Amniotic stem cell (primary cell): ENCODE measurements around the gene AXL.

ENCODE experiments used
- DNase-seq: peaks from one replicate; lab custom pipeline; 2025; lab: John Stamatoyannopoulos, UW

AXL gene

DNA sequence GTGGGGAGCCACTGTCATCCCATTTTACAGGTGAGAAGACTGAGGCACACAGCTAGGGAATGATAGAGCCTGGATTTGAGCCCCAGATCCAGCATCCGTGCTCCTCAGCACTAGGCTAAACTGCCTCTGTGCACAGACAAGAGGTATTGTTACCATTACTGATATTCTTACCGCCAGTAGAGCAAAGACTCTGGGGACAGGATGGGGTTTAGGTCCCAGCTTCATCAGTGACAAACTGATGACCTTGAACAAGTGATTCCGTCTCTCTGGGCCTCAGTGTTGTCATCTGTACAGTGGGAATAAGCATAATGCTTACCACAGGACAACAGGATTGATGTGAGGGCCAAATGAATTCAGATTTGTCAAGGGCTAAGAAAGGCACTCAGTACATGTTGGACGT lies 16.5 kb downstream of the AXL start:
- DNase-seq = no peak

DNA sequence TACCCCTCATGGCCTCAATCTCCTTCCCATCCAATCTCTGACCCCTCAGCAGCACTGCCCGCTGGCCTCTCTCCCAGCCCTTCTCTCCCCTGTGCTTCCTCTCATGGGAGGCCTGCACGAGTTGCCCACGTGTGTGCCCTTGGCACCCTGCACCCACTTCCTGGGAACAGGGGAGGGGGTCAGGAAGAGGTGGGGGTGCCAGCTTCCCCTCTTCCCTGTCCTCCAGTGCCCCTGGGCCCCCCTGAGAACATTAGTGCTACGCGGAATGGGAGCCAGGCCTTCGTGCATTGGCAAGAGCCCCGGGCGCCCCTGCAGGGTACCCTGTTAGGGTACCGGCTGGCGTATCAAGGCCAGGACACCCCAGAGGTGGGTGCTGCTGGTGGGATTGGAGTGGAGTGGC lies 19.2 kb downstream of the AXL start:
- no peak for DNase-seq

DNA sequence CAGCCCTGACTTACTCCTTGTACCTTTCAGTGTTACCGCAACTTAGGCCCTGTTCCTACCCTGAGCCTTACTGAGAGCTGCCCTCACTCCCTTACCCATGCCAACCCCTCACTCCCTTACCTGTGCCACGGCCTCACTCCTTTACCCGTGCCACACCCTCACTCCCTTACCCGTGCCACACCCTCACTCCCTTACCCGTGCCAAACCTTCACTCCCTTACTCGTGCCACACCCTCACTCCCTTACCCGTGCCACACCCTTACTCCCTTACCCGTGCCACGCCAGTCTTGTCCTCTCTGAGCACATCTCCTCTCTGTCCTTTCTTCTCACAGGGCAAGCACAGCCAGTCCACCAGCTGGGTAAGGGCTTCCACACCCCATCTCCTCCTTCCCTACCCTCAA lies 20.3 kb downstream of the AXL start:
- DNase-seq = no peak

DNA sequence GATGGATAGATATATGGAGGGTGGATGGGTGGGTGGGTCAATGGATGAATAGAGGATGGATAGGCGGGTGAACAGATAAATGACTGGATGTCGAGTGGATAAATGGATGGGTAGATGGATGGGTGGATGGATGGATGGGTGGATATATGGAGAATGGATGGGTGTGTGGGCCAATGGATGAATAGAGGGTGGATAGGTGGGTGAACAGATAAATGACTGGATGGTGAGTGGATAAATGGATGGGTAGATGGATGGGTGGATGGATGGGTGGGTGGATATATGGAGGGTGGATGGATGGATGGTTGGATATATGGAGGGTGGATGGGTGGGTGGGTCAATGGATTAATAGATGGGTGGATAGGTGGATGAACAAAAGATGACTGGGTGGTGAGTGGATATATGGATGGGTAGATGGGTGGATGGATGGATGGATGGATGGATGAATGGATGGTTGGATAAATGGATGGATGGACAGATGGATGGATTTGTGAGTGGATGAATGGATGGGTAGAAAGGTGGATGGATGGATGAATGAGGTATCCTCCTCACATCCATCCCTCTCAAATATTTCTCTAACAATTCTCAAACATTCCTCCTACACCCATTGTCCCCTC lies 21.0 kb downstream of the AXL start:
- DNase-seq = no peak

DNA sequence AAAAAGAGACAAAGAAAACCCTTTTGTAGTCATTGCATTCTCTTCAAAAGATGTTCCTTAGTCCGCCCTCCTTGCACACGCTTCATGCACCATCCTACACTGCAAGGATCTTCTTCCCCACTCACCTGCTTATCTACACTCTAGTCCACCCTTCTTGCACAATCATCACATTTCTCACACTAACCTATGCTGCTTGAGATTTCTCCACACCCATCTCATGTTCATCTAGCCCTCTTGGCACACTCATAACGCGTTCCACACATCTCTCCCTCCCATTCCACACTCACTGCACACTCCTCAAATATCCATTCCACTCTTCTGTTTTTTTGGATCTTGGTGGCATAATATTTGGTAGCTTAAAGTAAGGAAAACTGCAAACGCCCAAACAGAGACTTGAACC lies 22.8 kb downstream of the AXL start:
- no peak for DNase-seq

DNA sequence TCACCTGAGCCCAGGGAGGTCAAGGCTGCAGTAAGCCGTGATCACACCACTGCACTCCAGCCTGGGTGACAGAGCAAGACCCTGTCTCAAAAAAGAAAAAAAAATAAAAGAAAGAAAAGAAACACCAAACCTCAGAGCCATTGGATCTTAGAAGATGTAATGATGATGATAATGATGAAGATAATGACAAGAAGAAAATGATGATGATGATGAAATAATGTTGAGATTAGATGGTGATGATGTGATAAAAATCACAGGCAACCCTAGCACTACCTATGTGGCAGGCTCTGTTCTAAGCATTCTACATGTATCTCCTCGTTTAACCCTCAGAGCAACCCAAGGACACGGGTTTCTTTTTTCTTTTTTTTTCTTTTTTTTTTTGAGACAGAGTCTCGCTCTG lies 25.1 kb downstream of the AXL start:
- DNase-seq = no peak

DNA sequence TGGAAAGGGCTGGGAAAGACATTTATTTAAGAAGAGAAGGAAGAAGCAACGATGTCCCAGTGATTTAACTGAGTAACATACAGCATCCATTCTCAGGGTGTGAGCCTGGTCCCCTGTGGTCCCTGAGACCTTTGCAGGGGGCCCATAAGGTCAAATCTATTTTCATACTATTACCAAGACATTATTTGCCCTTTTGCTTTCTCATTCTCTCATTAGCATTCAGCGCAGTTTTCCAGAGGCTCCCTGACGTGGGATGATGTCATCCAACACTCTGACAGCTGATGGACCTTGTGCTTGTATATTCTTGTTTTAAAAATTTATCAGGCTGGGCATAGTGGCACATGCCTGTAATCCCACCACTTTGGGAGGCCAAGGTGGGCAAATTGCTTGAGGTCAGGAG lies 26.8 kb downstream of the AXL start:
- DNase-seq = no peak

DNA sequence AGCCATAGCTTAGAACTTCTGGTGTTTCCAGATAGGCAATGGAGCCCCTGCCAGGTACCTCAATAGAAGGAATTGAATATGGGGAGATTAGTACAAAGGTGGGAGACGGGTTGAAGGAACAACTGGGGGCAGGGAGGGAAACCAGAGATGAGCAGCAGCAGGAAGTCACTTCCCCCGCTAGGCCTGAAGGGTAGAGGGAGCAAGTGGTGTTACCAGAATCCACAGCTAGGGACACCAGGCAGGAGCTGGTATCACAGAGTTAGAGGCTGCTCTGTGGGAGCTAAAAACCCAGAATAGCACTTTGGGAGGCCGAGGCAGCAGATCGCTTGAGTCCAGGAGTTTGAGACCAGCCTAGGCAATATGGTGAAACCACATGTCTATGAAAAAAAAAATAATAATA lies 29.9 kb downstream of the AXL start:
- DNase-seq = no peak

DNA sequence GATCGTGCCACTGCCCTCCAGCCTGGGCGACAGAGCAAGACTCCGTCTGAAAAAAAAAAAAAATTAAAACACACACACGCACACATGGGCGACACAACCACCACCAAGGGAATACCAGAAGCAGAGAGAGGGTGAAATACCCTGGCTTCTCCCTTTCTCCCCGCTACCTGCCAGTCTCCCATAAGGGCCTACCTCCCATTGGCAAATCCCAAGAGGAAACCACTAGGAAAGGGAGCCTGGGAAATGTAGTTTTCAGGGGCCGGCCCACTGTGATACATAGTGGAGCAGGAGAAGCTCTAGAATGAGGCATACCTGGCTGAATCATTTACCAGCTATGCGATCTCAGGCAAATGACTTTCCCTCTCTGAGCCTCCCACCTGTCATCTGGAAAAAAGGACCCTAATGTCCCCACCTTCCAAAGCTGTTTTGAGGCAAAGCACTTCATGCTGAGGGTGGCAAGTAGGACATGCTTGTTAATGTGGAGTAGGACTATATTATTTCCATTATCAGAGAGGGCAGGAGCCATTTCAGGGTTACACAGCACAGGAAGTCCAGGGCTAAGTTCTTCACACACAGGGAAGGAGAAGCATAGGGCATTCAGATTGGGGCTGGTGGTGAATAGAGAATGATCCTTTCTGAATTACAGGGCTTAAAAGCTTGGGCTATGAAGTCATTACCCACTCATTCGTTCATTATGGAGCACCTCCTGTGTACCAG lies 30.8 kb downstream of the AXL start:
- no peak for DNase-seq

DNA sequence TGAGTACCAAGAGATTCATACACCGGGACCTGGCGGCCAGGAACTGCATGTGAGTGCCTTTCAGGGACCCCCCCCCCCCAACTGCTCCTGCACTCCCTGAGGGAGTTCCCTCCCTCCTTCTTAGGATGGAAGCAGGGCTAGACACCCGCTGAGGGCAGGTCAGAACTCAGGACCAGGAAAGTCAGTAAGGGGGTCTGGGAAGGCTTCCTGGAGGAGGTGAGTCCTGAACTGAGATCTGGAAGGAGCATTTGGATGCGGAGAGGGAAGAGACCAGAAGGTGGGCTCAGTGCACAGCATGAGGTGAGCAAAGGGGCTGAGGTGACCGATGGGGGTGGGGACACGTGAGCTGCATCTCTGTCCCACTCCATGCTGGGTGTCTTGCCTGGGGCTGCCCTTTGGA lies 34.6 kb downstream of the AXL start:
- DNase-seq = no peak

DNA sequence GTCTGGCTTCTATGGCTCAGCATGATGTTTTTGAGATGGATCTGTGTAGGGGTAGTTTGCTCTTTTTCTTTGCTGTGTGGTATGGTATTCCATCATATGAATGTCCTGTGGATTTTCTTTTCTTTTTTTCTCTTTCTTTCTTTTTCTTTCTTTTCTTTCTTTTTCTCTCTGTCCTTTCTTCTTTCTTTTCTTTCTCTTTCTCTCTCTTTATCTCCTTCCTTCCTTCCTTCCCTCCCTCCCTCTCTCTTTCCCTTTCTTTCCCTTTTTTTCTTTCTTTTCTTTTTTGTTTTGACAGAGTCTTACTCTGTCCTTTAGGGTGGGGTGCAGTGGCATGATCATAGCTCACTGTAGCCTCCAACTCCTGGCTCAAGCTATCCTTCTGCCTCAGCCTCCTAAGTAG lies 36.1 kb downstream of the AXL start:
- DNase-seq = no peak

DNA sequence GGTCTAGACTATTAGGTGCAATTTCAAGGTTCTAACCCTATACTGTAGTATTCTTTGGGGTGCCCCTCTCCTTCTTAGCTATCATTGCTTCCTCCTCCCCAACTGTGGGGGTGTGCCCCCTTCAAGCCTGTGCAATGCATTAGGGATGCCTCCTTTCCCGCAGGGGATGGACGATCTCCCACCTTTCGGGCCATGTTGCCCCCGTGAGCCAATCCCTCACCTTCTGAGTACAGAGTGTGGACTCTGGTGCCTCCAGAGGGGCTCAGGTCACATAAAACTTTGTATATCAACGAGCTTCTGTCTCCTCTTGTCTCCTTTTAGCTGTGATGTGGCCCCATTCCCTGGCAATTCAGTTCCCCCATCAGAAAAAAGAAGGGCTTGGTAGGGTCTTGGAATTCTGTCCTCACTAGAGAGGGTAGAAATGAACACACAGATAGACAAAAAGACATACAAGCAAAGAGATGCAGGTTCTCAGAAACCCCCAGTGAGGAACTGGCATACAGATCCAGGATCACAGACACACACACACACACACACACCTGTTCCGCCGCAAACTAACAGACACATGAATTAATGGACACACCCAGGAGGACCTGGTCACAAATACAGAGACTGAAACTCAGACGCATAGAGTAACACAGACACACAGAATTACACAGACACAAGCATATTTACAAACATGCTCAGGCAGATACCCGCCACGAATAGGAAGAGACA lies 42.6 kb downstream of the AXL start:
- no peak for DNase-seq

DNA sequence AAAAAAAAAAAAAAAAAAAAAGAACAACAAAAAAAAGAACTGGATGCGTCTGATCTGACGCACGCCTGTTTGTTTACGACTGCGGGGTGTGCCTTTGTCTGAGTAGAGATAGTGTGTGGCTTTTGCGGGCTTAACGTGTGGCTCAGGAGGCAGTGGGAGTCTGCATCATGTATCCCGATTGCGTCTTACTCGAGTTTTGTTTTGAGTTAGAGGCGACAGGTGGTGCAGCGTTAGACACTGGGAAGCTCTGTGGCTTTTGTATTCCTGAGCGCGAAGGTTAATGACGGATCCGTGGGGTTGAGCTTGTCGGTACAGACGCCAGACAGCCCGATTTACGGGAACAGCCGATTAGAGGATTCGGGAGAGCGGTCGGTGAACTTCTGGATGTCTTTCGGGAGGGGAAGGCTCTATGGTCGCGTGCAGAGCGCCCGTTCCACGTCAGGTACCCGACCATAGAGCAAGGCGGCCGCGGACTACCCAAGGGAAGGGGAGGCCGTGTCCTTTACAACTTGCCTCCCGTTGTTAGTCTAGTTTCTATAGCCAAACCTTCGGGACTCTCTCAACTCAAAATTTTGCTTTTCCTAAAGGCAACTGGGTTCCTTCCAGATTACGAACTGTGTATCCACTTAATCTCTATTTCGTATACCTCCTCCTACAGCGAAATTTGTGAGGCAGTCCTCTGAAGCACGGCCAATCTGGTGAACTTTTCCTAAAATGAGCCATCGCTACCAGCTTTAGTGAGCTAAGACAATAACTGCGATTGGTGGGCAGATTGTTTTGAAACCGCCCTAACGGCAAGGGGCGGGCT lies 44.2 kb downstream of the AXL start:
- DNase-seq = peak; percentile 100

DNA sequence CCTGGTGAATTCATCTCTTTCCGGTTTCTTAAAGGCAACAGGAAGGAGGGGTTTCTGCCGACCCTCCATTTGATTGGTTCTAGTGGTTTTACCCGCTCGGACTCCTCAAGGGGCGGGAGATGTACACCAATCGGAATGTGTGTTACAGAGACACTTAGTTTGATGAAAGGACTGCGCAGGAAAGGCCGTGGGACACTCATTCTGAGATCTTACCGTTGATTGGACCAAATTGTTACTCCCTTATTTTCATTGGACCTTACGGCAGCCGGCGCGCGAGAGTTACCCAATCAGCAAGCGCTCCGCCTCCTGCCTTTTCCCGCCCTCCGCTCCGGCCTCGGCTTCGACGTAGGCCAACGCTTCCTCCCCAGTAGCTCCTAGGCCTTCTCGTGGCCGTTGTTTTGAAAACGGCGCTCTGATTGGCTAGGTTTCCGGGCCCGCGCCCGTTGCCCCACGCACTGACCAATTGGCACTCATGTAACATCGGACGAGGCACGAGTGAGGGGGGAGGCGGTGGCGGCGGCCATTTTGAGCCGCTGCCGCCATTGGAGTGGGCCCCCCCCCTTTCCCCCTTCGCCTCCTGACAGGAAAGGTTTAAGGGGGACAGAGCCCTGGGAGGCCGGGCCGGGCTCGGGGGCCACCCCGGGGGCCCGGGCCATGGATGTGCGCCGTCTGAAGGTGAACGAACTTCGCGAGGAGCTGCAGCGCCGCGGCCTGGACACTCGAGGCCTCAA lies 45.0 kb downstream of the AXL start, which contains the start of gene HNRNPUL1:
Gene HNRNPUL1 (plus strand): TSS at position 523 of the 731 bp plus-strand sequence. CDS start 132 bp downstream, at position 655.
- DNase-seq = peak; percentile 100

DNA sequence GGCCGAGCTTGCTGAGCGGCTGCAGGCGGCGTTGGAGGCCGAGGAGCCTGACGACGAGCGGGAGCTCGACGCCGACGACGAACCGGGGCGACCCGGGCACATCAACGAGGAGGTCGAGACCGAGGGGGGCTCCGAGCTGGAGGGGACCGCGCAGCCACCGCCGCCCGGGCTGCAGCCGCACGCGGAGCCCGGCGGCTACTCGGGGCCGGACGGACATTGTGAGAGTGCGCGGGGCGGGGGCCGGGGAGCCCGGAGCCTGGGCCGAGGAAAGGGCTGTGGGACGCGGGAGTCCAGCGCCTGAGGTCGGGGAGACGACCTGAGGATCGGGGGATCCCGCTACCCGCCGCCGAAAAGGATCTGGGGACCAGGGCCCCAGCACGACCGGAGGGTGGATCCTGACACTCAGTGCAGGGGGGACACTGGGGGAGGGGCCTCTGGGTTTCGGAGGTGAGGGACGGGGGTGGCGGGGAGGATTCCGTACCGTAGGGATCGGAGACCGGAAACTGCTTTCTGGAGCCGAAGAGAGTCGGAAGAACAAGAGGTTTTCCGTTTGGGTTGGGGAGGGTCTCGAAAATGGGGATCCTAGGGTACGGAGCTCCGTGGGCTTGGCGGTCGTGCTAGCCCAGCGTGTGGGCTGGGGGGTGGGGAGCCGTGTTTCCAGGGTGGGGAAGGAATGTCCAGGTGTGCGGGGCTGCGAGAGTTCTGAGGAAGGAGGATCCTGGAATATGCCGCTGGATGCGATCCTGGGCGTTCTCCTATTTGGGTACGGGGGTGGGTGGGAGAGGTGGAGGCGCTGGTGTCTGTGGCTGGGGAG lies 45.8 kb downstream of the AXL start:
- DNase-seq = no peak

DNA sequence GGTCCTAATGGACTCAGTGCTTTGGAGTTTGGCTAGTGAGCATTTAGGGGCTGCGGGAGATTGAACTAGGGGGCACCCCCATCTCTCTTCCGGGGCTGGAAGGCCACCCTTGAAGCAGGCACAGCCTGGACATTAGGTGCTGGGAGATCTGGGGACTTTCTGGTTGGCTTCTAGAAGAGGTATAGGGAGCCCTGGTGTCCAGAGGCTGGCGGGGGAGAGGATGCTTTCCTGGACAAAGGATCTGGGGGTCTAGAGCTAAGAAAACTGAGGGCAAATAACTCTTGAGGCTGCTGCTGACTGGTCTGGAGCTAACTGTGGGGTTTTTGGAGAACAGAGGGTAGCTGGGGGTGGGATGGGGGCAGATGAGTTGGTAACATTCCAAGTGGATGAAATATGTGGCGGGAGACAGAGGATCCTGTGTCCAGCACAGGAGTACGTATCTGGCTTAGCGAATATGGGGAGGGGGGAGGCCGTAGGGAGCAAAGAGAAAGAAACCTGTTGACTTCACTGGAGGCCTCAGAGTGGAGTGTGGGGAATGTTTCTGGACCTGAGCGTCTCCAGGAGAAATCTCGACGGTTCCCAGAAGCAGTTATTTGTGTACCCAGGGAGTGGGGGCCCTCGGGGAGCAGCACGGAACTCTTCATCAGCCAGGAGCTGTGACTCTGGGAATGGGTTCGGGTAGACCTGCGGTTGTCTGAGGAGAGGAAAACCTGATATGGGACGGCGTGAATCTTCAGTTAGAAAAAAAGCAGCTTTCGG lies 46.6 kb downstream of the AXL start:
- no peak for DNase-seq

DNA sequence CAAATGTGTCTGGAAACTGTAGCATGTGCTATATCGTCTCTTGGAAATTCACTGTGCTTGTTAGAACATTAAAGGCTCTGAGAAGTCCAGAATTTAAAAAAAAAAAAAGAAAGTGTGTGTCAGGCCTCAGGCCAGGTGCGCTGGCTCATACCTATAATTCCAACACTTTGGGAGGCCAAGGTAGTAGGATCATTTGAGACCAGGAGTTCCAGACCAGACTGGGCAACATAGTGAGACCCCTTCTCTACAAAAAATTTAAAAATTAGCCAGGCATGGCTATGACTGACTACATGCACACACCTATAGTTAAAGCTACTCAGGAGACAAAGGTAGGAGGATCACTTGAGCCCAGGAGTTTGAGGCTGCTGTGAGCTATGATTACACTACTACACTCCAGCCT lies 50.0 kb downstream of the AXL start:
- no peak for DNase-seq

DNA sequence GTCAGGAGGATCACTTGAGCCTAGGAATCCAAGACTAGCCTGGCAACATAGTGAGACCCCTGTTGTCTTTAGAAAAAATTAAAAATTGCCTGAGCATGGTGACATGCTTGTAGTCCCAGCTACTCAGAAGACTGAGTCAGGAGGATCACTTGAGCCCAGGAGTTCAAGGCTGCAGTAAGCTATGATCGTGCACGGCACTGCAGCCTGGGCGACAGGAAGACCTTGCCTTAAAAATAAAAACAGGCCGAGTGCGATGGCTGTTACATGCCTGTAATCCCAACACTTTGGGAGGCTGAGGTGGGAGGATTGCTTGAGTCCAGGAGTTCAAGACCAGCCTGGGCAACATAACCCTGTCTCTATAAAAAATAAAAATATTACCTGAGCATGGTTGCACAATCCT lies 50.5 kb downstream of the AXL start:
- no peak for DNase-seq

DNA sequence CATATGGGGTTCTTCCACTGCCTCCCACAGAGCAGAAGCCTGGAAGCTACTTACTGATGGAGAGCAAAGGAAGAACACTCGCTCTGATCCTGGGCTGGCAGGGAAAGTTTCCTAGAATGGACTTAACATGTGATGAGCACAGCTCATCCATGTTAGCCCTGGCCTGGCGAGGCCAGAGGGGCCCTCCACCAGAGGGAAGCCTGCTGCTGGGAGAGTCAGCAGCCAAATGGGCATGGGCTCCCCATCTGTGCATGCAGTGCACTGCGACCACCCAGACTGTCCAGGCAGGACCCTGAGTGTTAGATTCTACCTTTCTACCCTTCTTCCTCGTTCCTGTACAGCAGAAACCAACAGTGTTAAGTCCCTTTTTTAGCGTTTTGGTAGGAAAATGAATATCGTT lies 54.1 kb downstream of the AXL start:
- no peak for DNase-seq

DNA sequence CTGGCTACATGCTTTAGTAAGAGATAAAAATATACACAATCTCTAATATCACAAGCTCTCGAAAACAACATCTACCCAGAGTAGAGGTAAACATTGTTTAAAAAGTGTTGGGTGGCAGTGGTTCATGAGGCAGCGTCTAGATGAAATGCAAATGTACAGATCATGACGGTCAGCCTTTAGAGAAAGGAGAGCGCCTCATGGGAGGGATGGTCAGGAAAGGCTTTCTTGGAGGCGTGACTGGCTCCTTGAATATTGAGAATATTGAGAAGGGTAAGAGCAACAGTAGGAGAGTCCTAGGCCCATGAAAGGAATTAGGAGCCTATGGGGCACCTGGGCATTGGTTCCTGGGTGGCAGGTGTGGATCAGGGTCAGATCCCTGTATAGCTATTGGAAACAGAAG lies 55.8 kb downstream of the AXL start:
- DNase-seq = no peak
